HFF-Myc (cell line): ENCODE measurements around the gene ABCC2.
"Not testable (repeated sequence)": the region's sequence is repeated elsewhere in the genome, so short reads cannot be mapped to it uniquely, and the experiment has no call there.

Experiments
- DNase-seq: peaks from one replicate; pipeline ENCODE4 v3.0.0-alpha.2; 2011; ENCODE audit warnings: low read depth; ENCODE audit errors: extremely low read depth
- H3K4me3 ChIP-seq: replicated peaks from 2 replicates; pipeline ENCODE4 v1.5.1; 2011; ENCODE audit warnings: low read depth, mild to moderate bottlenecking, control low read depth, low read length
- TF ChIP-seq, protein P1 (sequence below): IDR thresholded peaks from 2 replicates; pipeline ENCODE4 v1.5.1; 2012; ENCODE audit warnings: mild to moderate bottlenecking, low read depth, low read length, control low read depth; ENCODE audit errors: missing control alignments

The ABCC2 gene

DNA sequence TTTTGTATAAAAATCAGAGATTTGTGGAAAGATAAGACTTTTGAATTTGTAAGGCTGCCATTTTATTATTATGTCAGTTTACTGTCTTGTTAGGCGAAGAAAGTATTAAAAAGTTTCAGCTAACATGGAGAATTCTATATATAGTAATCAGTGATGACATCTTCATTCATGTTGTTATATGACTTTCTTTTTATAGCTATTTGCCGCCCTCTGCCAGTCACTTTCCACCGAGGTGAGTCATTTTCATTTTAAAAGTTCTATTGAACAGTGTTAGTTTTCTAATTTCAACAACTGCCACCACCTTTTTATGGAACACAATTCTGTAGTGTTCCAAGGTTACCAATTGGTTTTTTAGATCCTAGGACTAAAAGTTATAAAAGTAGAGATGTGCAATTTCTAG, 38.6 kb upstream of the ABCC2 start:
- TF ChIP-seq, protein P1, sequence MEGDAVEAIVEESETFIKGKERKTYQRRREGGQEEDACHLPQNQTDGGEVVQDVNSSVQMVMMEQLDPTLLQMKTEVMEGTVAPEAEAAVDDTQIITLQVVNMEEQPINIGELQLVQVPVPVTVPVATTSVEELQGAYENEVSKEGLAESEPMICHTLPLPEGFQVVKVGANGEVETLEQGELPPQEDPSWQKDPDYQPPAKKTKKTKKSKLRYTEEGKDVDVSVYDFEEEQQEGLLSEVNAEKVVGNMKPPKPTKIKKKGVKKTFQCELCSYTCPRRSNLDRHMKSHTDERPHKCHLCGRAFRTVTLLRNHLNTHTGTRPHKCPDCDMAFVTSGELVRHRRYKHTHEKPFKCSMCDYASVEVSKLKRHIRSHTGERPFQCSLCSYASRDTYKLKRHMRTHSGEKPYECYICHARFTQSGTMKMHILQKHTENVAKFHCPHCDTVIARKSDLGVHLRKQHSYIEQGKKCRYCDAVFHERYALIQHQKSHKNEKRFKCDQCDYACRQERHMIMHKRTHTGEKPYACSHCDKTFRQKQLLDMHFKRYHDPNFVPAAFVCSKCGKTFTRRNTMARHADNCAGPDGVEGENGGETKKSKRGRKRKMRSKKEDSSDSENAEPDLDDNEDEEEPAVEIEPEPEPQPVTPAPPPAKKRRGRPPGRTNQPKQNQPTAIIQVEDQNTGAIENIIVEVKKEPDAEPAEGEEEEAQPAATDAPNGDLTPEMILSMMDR: no peak
- no peak for DNase-seq
- no peak overlapping the region for H3K4me3 ChIP-seq

DNA sequence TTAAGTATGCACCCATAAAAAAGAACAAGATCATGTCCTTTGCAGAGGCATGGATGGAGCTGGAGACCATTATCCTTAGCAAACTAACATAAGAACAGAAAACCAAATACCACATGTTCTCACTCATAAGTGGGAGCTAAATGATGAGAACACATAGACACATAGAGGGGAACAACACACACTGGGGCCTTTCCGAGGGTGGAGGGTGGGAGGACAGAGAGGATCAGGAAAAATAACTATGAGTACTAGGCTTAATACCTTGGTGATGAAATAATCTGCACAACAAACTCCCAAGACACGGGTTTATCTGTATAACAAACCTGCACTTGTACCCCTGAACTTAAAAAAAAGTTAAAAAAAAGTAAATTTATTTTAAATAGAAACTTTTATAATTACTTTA, 36.3 kb upstream of the ABCC2 start:
- DNase-seq: not testable (repeated sequence)

DNA sequence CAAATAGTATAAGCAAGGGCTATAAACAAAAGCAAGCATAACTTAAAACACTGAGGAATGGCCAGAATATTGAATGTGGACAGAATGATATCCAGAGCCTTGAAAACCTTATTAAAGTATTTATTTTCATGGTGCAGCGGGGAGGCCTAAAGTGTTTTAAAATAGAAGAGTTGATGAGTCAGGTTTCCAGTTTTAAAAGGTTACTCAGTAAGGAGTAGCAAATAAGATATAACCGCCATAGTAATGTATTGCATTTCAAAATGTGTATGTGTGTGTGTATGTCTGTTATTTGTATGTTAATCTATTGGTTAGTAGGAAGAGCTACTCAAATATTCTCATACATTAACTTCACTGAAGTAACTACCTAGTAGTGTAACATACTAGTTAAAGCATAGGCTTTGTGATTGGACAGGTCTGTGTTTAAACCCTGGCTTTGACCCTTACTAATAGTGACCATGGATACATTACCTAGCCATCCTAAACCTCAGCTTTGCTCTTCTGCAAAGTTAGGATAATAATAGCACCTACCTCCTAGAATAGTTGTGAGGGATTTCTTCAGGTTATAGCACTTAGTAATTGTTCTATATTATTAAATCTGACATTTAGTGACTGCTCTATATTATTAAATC, 33.5 kb upstream of the ABCC2 start:
- DNase-seq: no peak
- TF ChIP-seq, protein P1: no peak
- no peak overlapping the region for H3K4me3 ChIP-seq

More for the DNA sequence above, 36.3 kb upstream of the ABCC2 start:
- H3K4me3 ChIP-seq: not testable (repeated sequence)

DNA sequence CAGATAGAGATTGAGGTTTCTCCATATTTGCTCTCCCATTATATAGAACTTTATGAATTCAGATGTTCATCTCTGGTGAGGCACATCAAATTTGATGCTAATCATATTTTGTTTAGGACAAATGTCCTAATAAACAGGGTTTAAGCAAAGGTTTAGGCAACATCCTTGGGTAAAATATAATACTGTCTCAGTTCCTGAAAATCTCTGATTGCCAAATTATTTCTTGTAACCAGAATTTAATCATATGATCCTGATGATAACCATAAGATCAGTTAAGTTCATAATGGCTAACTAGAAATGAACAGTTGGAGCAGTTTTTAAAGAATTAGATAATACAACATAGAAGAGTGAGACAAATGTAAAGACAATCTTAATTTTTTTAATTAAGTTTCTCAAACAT, 31.8 kb upstream of the ABCC2 start:
- TF ChIP-seq, protein P1: no peak
- no peak for DNase-seq
- H3K4me3 ChIP-seq: no peak overlapping the region

DNA sequence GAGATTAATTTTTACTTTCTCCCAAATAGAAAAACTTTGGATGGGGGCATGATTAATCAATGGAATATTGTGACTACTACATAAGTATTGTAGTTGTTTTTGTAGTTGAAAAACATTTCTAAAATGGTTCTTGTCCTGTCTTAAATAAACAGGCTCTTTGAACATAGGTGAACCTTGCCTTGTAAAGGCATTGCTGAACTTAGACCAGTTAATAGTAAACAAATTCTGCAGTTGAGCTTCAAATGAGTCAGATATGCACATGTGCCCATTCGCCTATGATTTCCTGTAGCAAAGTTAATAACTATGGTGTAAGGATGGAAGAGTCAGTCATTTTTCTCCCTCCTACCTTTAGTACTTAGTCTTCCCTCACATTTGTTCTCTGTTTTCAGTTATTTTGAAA, 27.8 kb upstream of the ABCC2 start:
- TF ChIP-seq, protein P1: no peak
- no peak overlapping the region for H3K4me3 ChIP-seq
- no peak for DNase-seq

DNA sequence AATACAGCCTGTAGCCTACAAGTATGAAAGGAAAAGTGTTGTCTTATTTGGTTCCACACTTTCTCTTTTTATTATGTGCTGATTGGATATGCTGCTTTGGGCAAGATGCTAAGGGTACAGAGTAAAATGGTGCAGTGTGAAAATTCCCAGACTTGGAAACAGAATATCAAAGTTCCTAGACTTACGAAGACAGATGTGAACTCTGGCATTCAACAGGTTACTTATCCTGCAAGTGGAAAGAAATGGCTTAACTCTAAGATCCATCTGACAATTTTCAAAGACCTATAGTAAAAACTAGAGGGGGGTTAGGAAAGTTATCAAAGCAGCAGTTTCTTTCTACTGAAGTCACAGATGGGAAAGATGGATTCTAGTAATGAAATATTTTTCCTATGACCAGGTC, 26.3 kb upstream of the ABCC2 start:
- DNase-seq: no peak
- H3K4me3 ChIP-seq: no peak overlapping the region
- TF ChIP-seq, protein P1: no peak

DNA sequence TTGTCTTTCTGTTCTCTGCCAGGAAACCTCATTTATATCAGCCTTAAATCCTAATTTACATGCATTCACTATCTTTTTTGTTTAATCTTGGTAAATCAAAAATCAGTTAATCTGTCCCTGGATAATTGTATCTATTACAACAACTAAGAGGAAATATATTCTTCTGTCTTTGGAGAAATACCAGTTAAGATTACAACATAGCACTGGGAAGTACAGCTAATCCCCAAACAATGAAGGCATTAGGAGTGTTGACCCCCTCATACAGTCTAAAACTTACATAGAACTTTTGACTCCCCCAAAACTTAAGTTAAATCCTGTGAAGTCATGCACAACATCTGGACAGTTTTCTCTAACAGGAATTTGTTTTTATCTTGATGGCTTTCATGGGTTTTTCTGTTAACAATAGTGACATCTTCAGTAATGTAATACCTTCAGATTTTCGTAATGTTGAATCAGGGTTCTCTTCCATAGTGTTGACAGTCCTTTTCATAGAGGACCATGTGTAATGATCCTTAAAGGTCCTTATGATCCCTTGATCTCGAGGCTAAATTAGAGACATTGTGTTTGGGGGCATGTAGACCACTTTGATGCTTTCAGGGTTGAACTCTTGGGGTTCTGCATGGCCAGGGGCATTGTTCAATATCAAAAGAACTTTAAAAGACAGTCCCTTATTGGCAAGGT, 24.1 kb upstream of the ABCC2 start:
- no peak for DNase-seq
- TF ChIP-seq, protein P1: no peak
- no peak overlapping the region for H3K4me3 ChIP-seq
